ENCODE measurements around the gene POLD2. TPM values are rescaled to one million over a fixed set of nuclear protein-coding genes. Genes with fewer than 3 reads are reported as not detected.

Gene POLD2
- total and polyA plus RNA-seq, 2 of the 13 experiments (the other 11 are each of a cell fraction or from before 2014, with no cell fraction given): 87.6 to 95.1 TPM

- TF ChIP-seq, protein P1, sequence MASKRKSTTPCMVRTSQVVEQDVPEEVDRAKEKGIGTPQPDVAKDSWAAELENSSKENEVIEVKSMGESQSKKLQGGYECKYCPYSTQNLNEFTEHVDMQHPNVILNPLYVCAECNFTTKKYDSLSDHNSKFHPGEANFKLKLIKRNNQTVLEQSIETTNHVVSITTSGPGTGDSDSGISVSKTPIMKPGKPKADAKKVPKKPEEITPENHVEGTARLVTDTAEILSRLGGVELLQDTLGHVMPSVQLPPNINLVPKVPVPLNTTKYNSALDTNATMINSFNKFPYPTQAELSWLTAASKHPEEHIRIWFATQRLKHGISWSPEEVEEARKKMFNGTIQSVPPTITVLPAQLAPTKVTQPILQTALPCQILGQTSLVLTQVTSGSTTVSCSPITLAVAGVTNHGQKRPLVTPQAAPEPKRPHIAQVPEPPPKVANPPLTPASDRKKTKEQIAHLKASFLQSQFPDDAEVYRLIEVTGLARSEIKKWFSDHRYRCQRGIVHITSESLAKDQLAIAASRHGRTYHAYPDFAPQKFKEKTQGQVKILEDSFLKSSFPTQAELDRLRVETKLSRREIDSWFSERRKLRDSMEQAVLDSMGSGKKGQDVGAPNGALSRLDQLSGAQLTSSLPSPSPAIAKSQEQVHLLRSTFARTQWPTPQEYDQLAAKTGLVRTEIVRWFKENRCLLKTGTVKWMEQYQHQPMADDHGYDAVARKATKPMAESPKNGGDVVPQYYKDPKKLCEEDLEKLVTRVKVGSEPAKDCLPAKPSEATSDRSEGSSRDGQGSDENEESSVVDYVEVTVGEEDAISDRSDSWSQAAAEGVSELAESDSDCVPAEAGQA (IDR thresholded peaks at IDR 0.05; ENCODE audit: low read depth): no peak
- TF ChIP-seq, protein P1 (CRISPR knock-in tag; IDR thresholded peaks at IDR 0.05; ENCODE audit: borderline replicate concordance): no peak
- TF ChIP-seq ZNF788 (CRISPR knock-in tag; IDR thresholded peaks at IDR 0.05; ENCODE audit: borderline replicate concordance) (peak; percentile 84; the same call in 1 of the 2 replicates), ZNF225 (CRISPR knock-in tag; IDR thresholded peaks at IDR 0.05) (peak; percentile 50; the same call in 1 of the 2 replicates), RARA (CRISPR knock-in tag; IDR thresholded peaks at IDR 0.05) (peak; percentile 73), ZFP1 (CRISPR knock-in tag; IDR thresholded peaks at IDR 0.05) (no peak), RFX5 (IDR thresholded peaks at IDR 0.05; ENCODE audit: low read depth, low read length) (no peak), SCMH1 (CRISPR knock-in tag; IDR thresholded peaks at IDR 0.05; ENCODE audit: borderline replicate concordance) (no peak), MEIS1 (CRISPR knock-in tag; IDR thresholded peaks at IDR 0.05; ENCODE audit: borderline replicate concordance) (0 out of 2 replicates have a peak, but pooled peaks have one; percentile 41), THAP11 (CRISPR knock-in tag; IDR thresholded peaks at IDR 0.05) (peak; percentile 38; the same call in 1 of the 2 replicates), KAT8 (CRISPR knock-in tag; IDR thresholded peaks at IDR 0.05) (peak; percentile 61), HOXD1 (CRISPR knock-in tag; IDR thresholded peaks at IDR 0.05) (0 out of 2 replicates have a peak, but pooled peaks have one; percentile 20), MAFG (CRISPR knock-in tag; IDR thresholded peaks at IDR 0.05) (no peak), ELF1 (CRISPR knock-in tag; IDR thresholded peaks at IDR 0.05) (0 out of 2 replicates have a peak, but pooled peaks have one; percentile 10), FOXP4 (CRISPR knock-in tag; IDR thresholded peaks at IDR 0.05) (peak; percentile 68; the same call in 1 of the 2 replicates), IRF2 (CRISPR knock-in tag; IDR thresholded peaks at IDR 0.05) (peak; percentile 55; the same call in 1 of the 2 replicates), SSRP1 (CRISPR knock-in tag; IDR thresholded peaks at IDR 0.05) (0 out of 2 replicates have a peak, but pooled peaks have one; percentile 48), SPEN (CRISPR knock-in tag; IDR thresholded peaks at IDR 0.05; ENCODE audit: low read depth) (peak; percentile 58; the same call in 1 of the 2 replicates), XRCC5 (optimal IDR thresholded peaks at IDR 0.05; ENCODE audit: low read length) (peak; percentile 86), ZNF879 (CRISPR knock-in tag; IDR thresholded peaks at IDR 0.05) (no peak)
- TF ChIP-seq, protein P2, sequence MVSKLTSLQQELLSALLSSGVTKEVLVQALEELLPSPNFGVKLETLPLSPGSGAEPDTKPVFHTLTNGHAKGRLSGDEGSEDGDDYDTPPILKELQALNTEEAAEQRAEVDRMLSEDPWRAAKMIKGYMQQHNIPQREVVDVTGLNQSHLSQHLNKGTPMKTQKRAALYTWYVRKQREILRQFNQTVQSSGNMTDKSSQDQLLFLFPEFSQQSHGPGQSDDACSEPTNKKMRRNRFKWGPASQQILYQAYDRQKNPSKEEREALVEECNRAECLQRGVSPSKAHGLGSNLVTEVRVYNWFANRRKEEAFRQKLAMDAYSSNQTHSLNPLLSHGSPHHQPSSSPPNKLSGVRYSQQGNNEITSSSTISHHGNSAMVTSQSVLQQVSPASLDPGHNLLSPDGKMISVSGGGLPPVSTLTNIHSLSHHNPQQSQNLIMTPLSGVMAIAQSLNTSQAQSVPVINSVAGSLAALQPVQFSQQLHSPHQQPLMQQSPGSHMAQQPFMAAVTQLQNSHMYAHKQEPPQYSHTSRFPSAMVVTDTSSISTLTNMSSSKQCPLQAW (CRISPR knock-in tag; IDR thresholded peaks at IDR 0.05): peak; percentile 47; the same call in 1 of the 2 replicates
Measured at GRCh38 chr7:44131173-44132029, 8.1 kb upstream of the POLD2 start (continued).
